NB4 (cell line): Measurements from ENCODE around the gene METTL18.

Experiments
- DNase-seq: peaks from one replicate; pipeline ENCODE4 v3.0.0; 2010; ENCODE audit warnings: low read depth
- H3K4me3 ChIP-seq: one replicate; pipeline ENCODE4 v1.5.1; 2011; ENCODE audit warnings: mild to moderate bottlenecking, low read depth, low read length, moderate library complexity
- MYC ChIP-seq: IDR thresholded peaks from 2 replicates; pipeline ENCODE4 v1.6.1; 2011; ENCODE audit warnings: low read depth, low read length
- POLR2A ChIP-seq: IDR thresholded peaks from 2 replicates; pipeline ENCODE4 v1.6.1; 2011; ENCODE audit warnings: mild to moderate bottlenecking; ENCODE audit not compliant: insufficient read length; ENCODE audit errors: extremely low read depth
- TF ChIP-seq, protein P1 (sequence below): IDR thresholded peaks from one replicate; pipeline ENCODE4 v1.5.1; 2012; ENCODE audit warnings: low read depth, low read length
- TF ChIP-seq, protein P2 (sequence below): IDR thresholded peaks from 2 replicates; pipeline ENCODE4 v1.6.1; 2011; ENCODE audit warnings: low read depth, low read length

METTL18 gene

DNA sequence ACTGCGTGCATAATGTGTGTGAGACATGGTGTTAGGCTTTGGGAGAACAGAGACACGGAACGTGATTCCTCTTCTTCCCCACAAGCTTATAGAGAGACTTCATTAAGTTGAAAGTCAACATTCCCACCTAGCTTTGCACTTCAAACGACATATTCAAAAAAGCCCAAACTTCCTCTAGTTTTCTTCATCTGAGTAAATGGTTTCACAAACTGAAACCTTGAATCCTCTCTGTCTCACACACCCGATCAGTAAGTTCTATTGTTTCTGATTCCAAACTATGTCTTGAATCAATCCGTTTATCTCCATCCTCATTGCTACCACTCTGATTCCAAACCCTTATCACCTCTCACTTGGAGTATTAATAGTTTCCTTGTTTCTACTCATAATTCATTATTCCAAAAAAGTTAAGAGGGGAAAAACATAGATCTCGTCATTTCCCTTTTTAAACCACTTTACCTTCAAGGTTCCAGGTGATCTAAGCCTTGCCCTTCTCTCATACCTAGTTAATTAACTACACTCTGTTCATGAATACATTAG is 1.6 kb upstream of the METTL18 start:
- peak overlapping the region; percentile 97 for H3K4me3 ChIP-seq
- TF ChIP-seq, protein P1, sequence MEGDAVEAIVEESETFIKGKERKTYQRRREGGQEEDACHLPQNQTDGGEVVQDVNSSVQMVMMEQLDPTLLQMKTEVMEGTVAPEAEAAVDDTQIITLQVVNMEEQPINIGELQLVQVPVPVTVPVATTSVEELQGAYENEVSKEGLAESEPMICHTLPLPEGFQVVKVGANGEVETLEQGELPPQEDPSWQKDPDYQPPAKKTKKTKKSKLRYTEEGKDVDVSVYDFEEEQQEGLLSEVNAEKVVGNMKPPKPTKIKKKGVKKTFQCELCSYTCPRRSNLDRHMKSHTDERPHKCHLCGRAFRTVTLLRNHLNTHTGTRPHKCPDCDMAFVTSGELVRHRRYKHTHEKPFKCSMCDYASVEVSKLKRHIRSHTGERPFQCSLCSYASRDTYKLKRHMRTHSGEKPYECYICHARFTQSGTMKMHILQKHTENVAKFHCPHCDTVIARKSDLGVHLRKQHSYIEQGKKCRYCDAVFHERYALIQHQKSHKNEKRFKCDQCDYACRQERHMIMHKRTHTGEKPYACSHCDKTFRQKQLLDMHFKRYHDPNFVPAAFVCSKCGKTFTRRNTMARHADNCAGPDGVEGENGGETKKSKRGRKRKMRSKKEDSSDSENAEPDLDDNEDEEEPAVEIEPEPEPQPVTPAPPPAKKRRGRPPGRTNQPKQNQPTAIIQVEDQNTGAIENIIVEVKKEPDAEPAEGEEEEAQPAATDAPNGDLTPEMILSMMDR, result no peak
- no peak for DNase-seq

DNA sequence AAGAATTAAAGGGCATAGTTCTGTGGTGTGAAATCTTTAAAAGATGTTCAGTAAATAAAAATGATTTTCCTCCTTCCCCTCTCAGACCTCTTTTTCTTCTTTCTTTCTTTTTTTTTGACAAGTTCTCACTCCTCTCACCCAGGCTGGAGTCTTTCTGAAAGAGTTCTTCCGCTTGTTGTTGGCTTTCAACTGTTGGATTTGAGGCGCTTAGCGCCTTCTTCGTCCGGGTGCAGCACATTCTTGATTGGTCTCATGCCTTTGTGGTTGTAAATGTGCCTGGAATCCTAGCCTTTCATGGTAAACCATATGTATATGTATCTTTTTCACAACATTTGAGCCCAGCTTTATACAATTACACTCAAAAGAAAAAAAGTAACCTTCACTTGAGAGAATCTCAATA is 980 bp upstream of the METTL18 start:
- TF ChIP-seq, protein P1, result no peak
- TF ChIP-seq, protein P2, sequence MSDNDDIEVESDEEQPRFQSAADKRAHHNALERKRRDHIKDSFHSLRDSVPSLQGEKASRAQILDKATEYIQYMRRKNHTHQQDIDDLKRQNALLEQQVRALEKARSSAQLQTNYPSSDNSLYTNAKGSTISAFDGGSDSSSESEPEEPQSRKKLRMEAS, result no peak
- TF ChIP-seq MYC (no peak), POLR2A (no peak)
- peak; percentile 44 for DNase-seq
- H3K4me3 ChIP-seq, result peak overlapping the region; percentile 97

- TF ChIP-seq, protein P2, result no peak
- no peak for TF ChIP-seq POLR2A
- TF ChIP-seq, protein P1, result no peak
- no peak for TF ChIP-seq MYC
- DNase-seq, result no peak
- peak overlapping the region; percentile 97 for H3K4me3 ChIP-seq
These were observed 977 bp downstream of the METTL18 start for GRCh38 chr1:169793730-169794129.

DNA sequence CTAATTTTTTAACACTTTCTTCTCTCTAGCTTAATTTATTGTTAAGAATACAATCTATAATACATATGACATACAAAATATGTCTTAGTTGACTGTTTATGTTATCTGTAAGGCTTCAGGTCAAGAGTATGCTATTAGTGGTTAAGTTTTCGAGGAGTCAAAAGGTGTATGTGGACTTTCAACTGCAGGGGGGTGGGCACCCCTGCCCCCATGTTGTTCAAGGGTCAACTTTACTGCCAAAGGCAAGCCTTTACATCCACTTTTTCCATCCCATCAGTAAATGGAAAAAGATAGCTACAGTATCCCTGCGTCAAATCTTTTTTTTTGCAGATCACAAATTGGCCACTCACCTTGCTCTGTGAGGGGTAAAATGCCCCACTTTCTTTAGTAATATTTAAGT is 6.3 kb downstream of the METTL18 start:
- H3K4me3 ChIP-seq, result no peak overlapping the region
- TF ChIP-seq, protein P2, result no peak
- no peak for TF ChIP-seq POLR2A
- TF ChIP-seq MYC, result no peak
- TF ChIP-seq, protein P1, result no peak
- DNase-seq, result no peak

DNA sequence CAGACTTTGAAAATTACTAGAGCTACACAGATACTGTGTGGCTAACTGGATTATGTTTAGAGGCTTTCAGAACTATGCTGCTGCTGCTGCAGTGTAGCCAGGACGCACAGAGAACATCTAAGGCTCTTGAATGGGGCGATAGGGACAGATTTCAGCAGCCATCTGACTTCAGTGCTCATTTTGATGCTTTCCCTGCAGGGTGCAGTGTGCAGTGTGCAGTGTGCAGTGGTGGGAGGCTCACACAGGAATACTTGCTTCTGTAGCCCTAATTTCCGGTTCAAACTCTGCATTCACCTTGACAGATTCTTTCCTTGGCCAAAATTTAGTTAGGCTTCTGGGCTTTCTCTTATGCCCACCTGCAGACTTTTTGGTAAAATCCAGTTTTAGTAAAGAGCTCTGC is 7.7 kb downstream of the METTL18 start:
- TF ChIP-seq, protein P1, result no peak
- TF ChIP-seq POLR2A (no peak), MYC (no peak)
- TF ChIP-seq, protein P2, result no peak
- no peak for DNase-seq

GRCh38 chr1:169785267-169785666 is 9.4 kb downstream of the METTL18 start:
- TF ChIP-seq POLR2A, result no peak
- TF ChIP-seq, protein P1, result no peak
- TF ChIP-seq, protein P2, result no peak
- no peak for TF ChIP-seq MYC
- no peak overlapping the region for H3K4me3 ChIP-seq
- no peak for DNase-seq

More for the DNA sequence above, 7.7 kb downstream of the METTL18 start:
- H3K4me3 ChIP-seq, result no peak overlapping the region
